Mucosa of descending colon (tissue), 3 donors: Measurements from ENCODE around the gene IGSF21. TPM values are rescaled to one million over a fixed set of nuclear protein-coding genes. Genes with fewer than 3 reads are reported as not detected.

ENCODE experiments used
- ATAC-seq: fragments of 200-7000 bp; cut with Tn5 transposase; one replicate; pipeline ENCODE4 v1.9.1; 2020; ENCODE audit warnings: mild to moderate bottlenecking, moderate library complexity
- DNase-seq, 3 donors: peaks; one replicate each; pipeline ENCODE4 v3.0.0-alpha.2; 2020
- H3K36me3 ChIP-seq: fragments of 200-600 bp; one replicate; pipeline ENCODE4 v1.8.0; 2021; ENCODE audit warnings: low read depth, mild to moderate bottlenecking
- H3K4me1 ChIP-seq: fragments of 200-600 bp; one replicate; pipeline ENCODE4 v1.8.0; 2021; ENCODE audit warnings: low read depth, mild to moderate bottlenecking
- H3K4me3 ChIP-seq: fragments of 200-600 bp; one replicate; pipeline ENCODE4 v1.8.0; 2021; ENCODE audit warnings: mild to moderate bottlenecking
- H3K9me3 ChIP-seq: fragments of 200-600 bp; one replicate; pipeline ENCODE4 v1.8.0; 2021; ENCODE audit warnings: mild to moderate bottlenecking
- intact Hi-C, 2 donors: fragments of 100-400 bp; cut with DNase I in 1 of 2; cut with micrococcal nuclease in 1 of 2; formaldehyde crosslinking; loops; one replicate each; pipeline versions ENCODE4 v1.11.0 to v1.11.1; 2022; cut with DNase I, micrococcal nuclease
- total RNA-seq, 3 donors: library from RNA; stranded (reverse); fragmentation: NEBNext Ultra II Directional in 2 of 3; extraction: Animal tissue kit (Norgen Biotek cat#: 25700) in 2 of 3; gene quantifications; one replicate each; pipeline versions ENCODE4 v1.2.1 to v1.2.4, GENCODE V29; 2021 to 2023
- TF ChIP-seq, protein P1 (sequence below): fragments of 200-600 bp; IDR thresholded peaks from one replicate; pipeline ENCODE4 v1.8.0; 2022; ENCODE audit warnings: antibody characterized with exemption, mild to moderate bottlenecking
- donor health status: DM: no; HTN: no; CAD: no; lungs with moderate emphysema.
- donor health status: DM: no; HTN: no; CAD: no.
- donor health status: DM: no; HTN: yes; CAD: no.

IGSF21 gene
- total RNA-seq, 3 donors from 2014 or later, result 0.70 to 1.4 (median 0.96) TPM

DNA sequence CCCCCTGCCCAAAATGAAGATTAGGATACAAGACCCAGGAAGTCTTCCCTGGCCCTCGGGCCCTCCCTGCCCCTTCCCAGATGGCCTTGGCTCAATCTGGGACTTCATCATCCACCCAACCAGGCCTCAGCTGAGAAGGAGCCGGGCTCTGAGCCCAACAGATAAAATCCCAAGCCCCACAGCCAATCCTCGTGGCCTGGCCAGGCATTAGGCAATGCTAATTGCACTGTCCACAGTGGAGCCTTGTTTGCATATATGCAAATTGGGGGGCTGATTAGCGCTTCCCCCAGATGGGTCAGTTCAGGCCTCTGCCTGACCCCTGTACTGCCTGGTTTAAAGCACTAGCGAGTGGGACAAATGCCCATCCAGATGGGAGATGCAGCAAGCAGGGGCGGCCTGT is 34.9 kb downstream of the IGSF21 start:
- DNase-seq (no peak), ATAC-seq (no peak)
- peaks cover 12% of the 10 kb centered on the region for H3K4me1 ChIP-seq
- no peaks in the 10 kb centered on the region for H3K9me3 ChIP-seq
- intact Hi-C loops, result no loop called here
- no peak overlapping the region for H3K4me3 ChIP-seq
- TF ChIP-seq, protein P1, sequence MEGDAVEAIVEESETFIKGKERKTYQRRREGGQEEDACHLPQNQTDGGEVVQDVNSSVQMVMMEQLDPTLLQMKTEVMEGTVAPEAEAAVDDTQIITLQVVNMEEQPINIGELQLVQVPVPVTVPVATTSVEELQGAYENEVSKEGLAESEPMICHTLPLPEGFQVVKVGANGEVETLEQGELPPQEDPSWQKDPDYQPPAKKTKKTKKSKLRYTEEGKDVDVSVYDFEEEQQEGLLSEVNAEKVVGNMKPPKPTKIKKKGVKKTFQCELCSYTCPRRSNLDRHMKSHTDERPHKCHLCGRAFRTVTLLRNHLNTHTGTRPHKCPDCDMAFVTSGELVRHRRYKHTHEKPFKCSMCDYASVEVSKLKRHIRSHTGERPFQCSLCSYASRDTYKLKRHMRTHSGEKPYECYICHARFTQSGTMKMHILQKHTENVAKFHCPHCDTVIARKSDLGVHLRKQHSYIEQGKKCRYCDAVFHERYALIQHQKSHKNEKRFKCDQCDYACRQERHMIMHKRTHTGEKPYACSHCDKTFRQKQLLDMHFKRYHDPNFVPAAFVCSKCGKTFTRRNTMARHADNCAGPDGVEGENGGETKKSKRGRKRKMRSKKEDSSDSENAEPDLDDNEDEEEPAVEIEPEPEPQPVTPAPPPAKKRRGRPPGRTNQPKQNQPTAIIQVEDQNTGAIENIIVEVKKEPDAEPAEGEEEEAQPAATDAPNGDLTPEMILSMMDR, result no peak
- no peaks in the 10 kb centered on the region for H3K36me3 ChIP-seq

DNA sequence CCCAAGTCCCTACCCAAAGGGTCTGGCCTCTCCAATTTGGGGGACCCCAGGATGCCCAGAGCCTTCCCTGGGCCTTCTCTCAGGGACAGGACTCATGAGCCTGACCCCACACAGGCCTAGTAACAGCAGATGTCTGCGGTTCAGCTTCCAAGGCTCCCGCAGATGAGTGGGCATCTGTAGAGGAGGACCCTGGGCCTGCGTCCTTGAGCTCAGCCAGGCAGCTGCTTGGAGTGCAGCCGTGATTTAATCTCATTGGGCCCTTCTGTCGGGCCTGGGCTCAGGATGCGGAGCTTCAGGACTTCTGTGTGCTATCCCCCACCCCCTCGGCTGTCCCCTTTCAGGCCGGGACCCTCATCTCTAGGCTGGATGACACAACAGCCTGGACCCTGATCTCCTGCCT is 35.4 kb downstream of the IGSF21 start:
- no peaks in the 10 kb centered on the region for H3K9me3 ChIP-seq
- ATAC-seq, result no peak
- intact Hi-C loops, result no loop called here
- TF ChIP-seq, protein P1, result no peak
- no peak for DNase-seq
- peaks cover 12% of the 10 kb centered on the region for H3K4me1 ChIP-seq
- no peak overlapping the region for H3K4me3 ChIP-seq
- no peaks in the 10 kb centered on the region for H3K36me3 ChIP-seq

DNA sequence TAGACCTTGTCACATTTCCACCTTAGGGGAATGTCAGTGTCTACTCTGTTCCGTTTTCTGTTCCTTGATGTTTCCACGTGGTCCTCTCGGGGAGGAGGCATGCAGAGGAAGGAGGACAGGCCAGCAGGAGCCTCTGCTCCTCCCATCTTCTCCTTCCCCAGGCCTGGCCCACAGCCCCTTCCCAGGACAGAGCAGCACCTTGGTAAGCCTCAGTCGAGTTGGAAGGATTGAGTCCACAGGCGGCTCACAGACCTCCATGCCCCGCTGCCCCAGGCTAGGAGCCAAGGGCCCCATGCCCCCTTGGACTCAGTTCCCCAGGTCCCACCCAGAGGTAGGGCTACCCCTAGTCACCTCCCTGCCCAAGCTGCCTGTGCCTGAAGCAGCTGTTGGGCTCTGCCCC is 36.5 kb downstream of the IGSF21 start:
- Histone ChIP-seq H3K4me1 (peaks cover 12% of the 10 kb centered on the region), H3K4me3 (no peak overlapping the region), H3K9me3 (no peaks in the 10 kb centered on the region), H3K36me3 (no peaks in the 10 kb centered on the region)
- no peak for DNase-seq
- ATAC-seq, result no peak
- intact Hi-C loops, result no loop called here
- TF ChIP-seq, protein P1, result no peak

DNA sequence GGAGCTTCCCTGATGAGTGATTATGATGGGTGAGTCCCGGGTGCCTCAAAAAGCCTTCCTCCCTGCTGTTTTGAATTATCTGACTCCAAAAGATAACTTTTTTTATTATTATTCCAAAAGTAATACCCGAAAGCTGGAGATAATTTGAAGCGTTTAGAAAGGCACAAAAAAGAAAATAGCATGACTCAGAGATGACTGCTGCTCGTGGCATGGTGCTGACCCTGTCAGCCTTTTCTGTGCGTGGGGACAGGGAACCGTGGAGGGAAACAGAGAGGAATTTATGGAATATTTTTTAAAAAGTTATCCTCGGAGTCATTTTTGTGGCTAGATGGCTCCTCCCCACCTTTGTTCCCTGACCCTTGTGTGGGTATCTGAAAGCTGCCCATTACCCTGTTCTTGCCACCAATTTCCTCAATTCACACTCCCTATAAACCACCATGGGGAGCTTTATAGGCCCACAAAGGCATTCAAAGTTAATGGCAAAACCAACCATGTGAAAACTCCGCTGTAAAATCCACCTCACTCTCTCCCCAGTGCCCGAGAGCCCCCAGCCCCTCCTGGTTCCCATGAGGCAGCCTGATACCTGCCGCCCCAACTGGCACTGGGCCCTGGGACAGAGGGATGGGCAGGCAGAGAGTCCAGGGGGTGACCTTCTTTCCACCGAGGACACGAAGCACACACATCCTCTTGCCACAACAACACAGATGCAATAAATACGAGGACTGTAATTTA is 37.5 kb downstream of the IGSF21 start:
- H3K36me3 ChIP-seq, result no peaks in the 10 kb centered on the region
- H3K4me3 ChIP-seq, result no peak overlapping the region
- H3K4me1 ChIP-seq, result peaks cover 12% of the 10 kb centered on the region
- TF ChIP-seq, protein P1, result no peak
- intact Hi-C loops, result no loop called here
- peak; percentile 77 to 82 (median 80) for DNase-seq
- ATAC-seq, result peak; percentile 81
- H3K9me3 ChIP-seq, result no peaks in the 10 kb centered on the region

DNA sequence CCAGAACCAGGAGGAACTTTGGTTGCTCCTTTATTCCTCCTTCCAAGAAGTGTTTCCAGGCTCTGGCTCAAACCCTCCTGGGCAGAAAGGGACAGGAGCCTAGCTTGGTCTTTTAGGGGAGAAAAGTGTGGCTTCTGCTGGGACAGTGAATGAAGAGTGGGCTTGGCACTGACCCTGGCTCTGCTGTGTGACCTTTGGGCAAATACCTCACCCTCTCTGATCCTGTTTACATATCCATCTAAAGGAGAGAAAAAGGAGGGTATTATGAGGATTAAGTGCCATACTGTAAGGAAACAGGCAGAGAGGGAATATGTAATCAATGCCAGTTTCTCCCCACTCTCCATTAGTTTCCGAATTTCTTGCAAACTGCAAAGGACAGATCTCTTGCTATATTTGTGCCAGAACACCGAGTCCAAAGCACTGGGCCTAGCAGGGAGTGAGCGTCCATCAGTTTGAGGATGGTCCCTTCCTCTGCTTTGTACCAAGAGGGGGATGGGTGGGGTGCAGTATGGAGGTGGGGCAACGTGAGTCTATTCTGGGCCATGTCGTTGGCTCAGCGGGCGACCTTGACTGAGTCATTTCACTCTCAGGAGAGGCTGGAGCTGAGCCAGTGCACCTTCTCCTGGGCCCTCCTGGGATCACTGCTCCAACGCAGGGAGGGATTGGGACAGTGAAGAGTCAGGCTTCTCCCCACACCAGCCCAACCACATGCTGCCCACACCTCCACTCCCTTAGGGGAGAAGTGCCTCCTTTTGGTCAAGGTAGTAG is 38.4 kb downstream of the IGSF21 start:
- intact Hi-C loops, result no loop called here
- Histone ChIP-seq H3K9me3 (no peaks in the 10 kb centered on the region), H3K4me3 (no peak overlapping the region), H3K4me1 (peaks cover 12% of the 10 kb centered on the region), H3K36me3 (no peaks in the 10 kb centered on the region)
- peak; percentile 65 for ATAC-seq
- TF ChIP-seq, protein P1, result no peak
- peak; percentile 65 to 67 (median 67) for DNase-seq
